Measurements from ENCODE around the gene PPIG.

The PPIG gene

DNA sequence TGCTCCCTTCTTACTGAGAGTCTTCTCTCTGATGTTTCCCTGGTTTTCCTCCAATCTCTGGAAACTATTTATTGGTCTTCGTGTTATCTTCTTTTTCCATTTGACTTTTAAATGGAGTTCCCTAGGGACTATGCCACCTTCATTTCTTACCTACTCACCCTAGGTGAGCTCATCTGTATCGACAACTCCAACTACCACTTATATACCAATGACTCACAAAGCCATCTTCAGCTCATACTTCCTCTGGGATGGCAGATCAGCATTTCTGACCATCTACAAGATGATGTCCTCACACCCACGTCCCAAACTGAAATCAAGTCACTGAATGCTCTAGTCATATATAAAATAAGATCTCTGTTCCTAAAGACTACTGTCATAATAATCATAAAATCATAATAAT is 69.5 kb downstream of the PPIG start:
- H3K36me3 ChIP-seq (ENCODE audit: control insufficient read depth, low read length): no peaks in the 10 kb centered on the region
- no peaks in the 10 kb centered on the region for H3F3A ChIP-seq (ENCODE audit: control insufficient read depth, insufficient read depth)

DNA sequence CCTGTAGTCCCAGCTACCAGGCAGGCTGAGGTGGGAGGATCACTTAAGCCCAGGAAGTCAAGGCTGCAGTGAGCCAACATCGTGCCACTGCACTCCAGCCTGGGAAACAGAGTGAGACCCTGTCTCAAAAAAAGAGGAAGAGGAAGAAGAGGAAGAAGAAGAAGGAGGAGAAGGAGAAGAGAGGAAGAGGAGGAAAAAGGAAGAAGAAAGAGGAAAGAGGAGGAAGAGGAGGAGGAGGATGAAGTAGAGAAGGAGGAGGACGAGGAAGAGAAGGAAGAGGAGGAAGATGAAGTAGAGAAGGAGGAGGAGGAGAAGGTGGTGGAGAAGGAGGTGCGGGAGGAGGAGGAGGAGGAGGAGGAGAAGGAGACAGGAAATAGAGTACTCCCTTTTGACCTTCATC is 72.0 kb downstream of the PPIG start:
- Histone ChIP-seq H3K27me3 (ENCODE audit: control insufficient read depth, low read length) (no peaks in the 10 kb centered on the region; the same call in 1 of the 2 replicates), H3K9me3 (ENCODE audit: control insufficient read depth, insufficient read depth, low read length) (no peaks in the 10 kb centered on the region), H4K20me1 (ENCODE audit: control insufficient read depth, insufficient read depth, low read depth, low read length) (no peaks in the 10 kb centered on the region), H3K4me3 (ENCODE audit: low read length) (no peak overlapping the region), H3K27ac (ENCODE audit: low read depth, low read length) (no peak overlapping the region), H3K4me1 (ENCODE audit: control insufficient read depth, low read length) (peaks cover 6% of the 10 kb centered on the region), H3K36me3 (ENCODE audit: control insufficient read depth, low read length) (no peaks in the 10 kb centered on the region), H3K9me2 (replicated peaks; ENCODE audit: control insufficient read depth, low read length) (no peaks in the 10 kb centered on the region), H3K79me2 (ENCODE audit: control insufficient read depth, low read length) (no peaks in the 10 kb centered on the region), H3F3A (ENCODE audit: control insufficient read depth, insufficient read depth) (no peaks in the 10 kb centered on the region), H3K4me2 (ENCODE audit: low read length) (no peak overlapping the region)
- no peak for TF ChIP-seq EZH2phosphoT487 (IDR thresholded peaks at IDR 0.05; ENCODE audit: borderline replicate concordance, low read length)

More for the DNA sequence above, 69.5 kb downstream of the PPIG start:
- Histone ChIP-seq H3K4me3 (ENCODE audit: low read length) (no peak overlapping the region), H3K9me2 (replicated peaks; ENCODE audit: control insufficient read depth, low read length) (no peaks in the 10 kb centered on the region), H4K20me1 (ENCODE audit: control insufficient read depth, insufficient read depth, low read depth, low read length) (no peaks in the 10 kb centered on the region), H3K4me2 (ENCODE audit: low read length) (no peak overlapping the region), H3K27me3 (ENCODE audit: control insufficient read depth, low read length) (no peaks in the 10 kb centered on the region; the same call in 1 of the 2 replicates), H3K4me1 (ENCODE audit: control insufficient read depth, low read length) (no peaks in the 10 kb centered on the region), H3K27ac (ENCODE audit: low read depth, low read length) (no peak overlapping the region), H3K9me3 (ENCODE audit: control insufficient read depth, insufficient read depth, low read length) (no peaks in the 10 kb centered on the region), H3K79me2 (ENCODE audit: control insufficient read depth, low read length) (no peaks in the 10 kb centered on the region)
- TF ChIP-seq, protein P1, sequence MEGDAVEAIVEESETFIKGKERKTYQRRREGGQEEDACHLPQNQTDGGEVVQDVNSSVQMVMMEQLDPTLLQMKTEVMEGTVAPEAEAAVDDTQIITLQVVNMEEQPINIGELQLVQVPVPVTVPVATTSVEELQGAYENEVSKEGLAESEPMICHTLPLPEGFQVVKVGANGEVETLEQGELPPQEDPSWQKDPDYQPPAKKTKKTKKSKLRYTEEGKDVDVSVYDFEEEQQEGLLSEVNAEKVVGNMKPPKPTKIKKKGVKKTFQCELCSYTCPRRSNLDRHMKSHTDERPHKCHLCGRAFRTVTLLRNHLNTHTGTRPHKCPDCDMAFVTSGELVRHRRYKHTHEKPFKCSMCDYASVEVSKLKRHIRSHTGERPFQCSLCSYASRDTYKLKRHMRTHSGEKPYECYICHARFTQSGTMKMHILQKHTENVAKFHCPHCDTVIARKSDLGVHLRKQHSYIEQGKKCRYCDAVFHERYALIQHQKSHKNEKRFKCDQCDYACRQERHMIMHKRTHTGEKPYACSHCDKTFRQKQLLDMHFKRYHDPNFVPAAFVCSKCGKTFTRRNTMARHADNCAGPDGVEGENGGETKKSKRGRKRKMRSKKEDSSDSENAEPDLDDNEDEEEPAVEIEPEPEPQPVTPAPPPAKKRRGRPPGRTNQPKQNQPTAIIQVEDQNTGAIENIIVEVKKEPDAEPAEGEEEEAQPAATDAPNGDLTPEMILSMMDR (IDR thresholded peaks at IDR 0.05; ENCODE audit: low read depth, low read length, poor library complexity, severe bottlenecking): no peak
- no peak for TF ChIP-seq EZH2phosphoT487 (IDR thresholded peaks at IDR 0.05; ENCODE audit: borderline replicate concordance, low read length)

DNA sequence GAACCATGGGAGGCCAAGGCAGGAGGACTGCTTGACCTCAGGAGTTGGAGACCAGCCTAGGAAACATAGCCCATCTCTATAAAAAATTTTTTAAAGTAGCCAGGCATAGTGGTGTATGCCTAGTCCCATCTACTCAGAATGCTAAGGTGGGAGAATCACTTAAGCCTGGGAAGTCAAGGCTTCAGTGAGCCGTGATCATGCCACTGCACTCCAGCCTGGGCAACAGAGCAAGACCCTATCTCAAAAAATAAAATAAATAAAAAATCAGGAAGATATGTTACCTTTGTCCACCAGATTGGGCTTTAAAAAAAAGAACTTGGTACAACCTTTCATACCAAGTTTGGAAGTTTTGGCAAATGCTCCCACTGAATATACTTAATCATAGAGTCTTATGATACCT is 74.7 kb downstream of the PPIG start:
- no peak overlapping the region for H3K4me3 ChIP-seq (ENCODE audit: low read length)
- no peaks in the 10 kb centered on the region for H4K20me1 ChIP-seq (ENCODE audit: control insufficient read depth, insufficient read depth, low read depth, low read length)
- no peaks in the 10 kb centered on the region for H3K27me3 ChIP-seq (ENCODE audit: control insufficient read depth, low read length)
- no peaks in the 10 kb centered on the region for H3K79me2 ChIP-seq (ENCODE audit: control insufficient read depth, low read length)
- no peaks in the 10 kb centered on the region for H3F3A ChIP-seq (ENCODE audit: control insufficient read depth, insufficient read depth)
- H3K9me3 ChIP-seq (ENCODE audit: control insufficient read depth, insufficient read depth, low read length): no peaks in the 10 kb centered on the region
- no peaks in the 10 kb centered on the region for H3K36me3 ChIP-seq (ENCODE audit: control insufficient read depth, low read length)
- peaks cover 12% of the 10 kb centered on the region for H3K4me1 ChIP-seq (ENCODE audit: control insufficient read depth, low read length)
- H3K9me2 ChIP-seq (replicated peaks; ENCODE audit: control insufficient read depth, low read length): no peaks in the 10 kb centered on the region
- no peak for TF ChIP-seq EZH2phosphoT487 (IDR thresholded peaks at IDR 0.05; ENCODE audit: borderline replicate concordance, low read length)
- TF ChIP-seq, protein P1 (IDR thresholded peaks at IDR 0.05; ENCODE audit: low read depth, low read length, poor library complexity, severe bottlenecking): no peak
- no peak overlapping the region for H3K4me2 ChIP-seq (ENCODE audit: low read length)
- no peak overlapping the region for H3K27ac ChIP-seq (ENCODE audit: low read depth, low read length)

DNA sequence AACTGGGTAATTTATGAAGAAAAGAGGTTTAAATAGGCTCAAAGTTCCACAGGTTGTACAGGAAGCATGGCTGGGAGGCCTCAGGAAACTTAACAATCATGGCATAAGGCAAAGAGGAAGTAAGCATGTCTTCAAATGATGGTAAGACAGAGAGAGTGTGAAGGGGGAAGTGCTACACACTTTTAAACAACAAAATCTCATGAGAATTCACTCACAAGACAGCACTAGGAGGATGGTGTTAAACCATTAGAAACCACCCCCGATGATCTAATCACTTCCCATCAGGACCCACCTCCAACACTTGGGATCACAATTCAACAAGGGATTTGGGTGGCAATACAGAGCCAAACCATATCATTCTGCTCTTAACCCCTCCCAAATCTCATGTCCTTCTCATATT is 75.2 kb downstream of the PPIG start:
- H3K79me2 ChIP-seq (ENCODE audit: control insufficient read depth, low read length): no peaks in the 10 kb centered on the region
- TF ChIP-seq, protein P1 (IDR thresholded peaks at IDR 0.05; ENCODE audit: low read depth, low read length, poor library complexity, severe bottlenecking): no peak
- TF ChIP-seq EZH2phosphoT487 (IDR thresholded peaks at IDR 0.05; ENCODE audit: borderline replicate concordance, low read length): no peak
- H3K9me3 ChIP-seq (ENCODE audit: control insufficient read depth, insufficient read depth, low read length): no peaks in the 10 kb centered on the region
- peaks cover 12% of the 10 kb centered on the region for H3K4me1 ChIP-seq (ENCODE audit: control insufficient read depth, low read length)
- H3K27ac ChIP-seq (ENCODE audit: low read depth, low read length): no peak overlapping the region
- H3K9me2 ChIP-seq (replicated peaks; ENCODE audit: control insufficient read depth, low read length): no peaks in the 10 kb centered on the region
- no peaks in the 10 kb centered on the region for H4K20me1 ChIP-seq (ENCODE audit: control insufficient read depth, insufficient read depth, low read depth, low read length)
- no peak overlapping the region for H3K4me3 ChIP-seq (ENCODE audit: low read length)
- H3K27me3 ChIP-seq (ENCODE audit: control insufficient read depth, low read length): no peaks in the 10 kb centered on the region
- no peaks in the 10 kb centered on the region for H3F3A ChIP-seq (ENCODE audit: control insufficient read depth, insufficient read depth)
- H3K4me2 ChIP-seq (ENCODE audit: low read length): no peak overlapping the region
- no peaks in the 10 kb centered on the region for H3K36me3 ChIP-seq (ENCODE audit: control insufficient read depth, low read length)

Data from DOHH2 (cell line).